Neural cell (in vitro differentiated cells): Measurements from ENCODE around the gene GRM3. TPM values are rescaled to one million over a fixed set of nuclear protein-coding genes. Genes with fewer than 3 reads are reported as not detected.

Source experiments
- H2AFZ ChIP-seq: fragments of 200-600, 300-800 bp; sonication (generic), shearing (Covaris generic); 2 replicates; pipeline ENCODE4 v1.6.0; 2014; ENCODE audit warnings: low read depth, mild to moderate bottlenecking, antibody characterized with exemption, low read length, moderate library complexity
- H3F3A ChIP-seq: fragments of 200-600 bp; shearing (Covaris generic); 2 replicates; pipeline ENCODE4 v1.6.1; 2016; ENCODE audit warnings: mild to moderate bottlenecking, moderate library complexity, mixed read lengths, antibody characterized with exemption, low read length; ENCODE audit not compliant: insufficient read depth, poor library complexity, severe bottlenecking
- H3K27ac ChIP-seq: fragments of 200-600, 300-800 bp; sonication (generic), shearing (Covaris generic); 2 replicates; pipeline ENCODE4 v1.5.1; 2014; ENCODE audit warnings: mild to moderate bottlenecking, low read length, moderate library complexity
- H3K27me3 ChIP-seq: fragments of 300-800, 200-600 bp; sonication (generic), shearing (Covaris generic); 2 replicates; pipeline ENCODE4 v1.6.0; 2014; ENCODE audit warnings: mild to moderate bottlenecking, low read depth, low read length, moderate library complexity; ENCODE audit not compliant: insufficient read depth
- H3K36me3 ChIP-seq: fragments of 300-800, 200-600 bp; sonication (generic), shearing (Covaris generic); 2 replicates; pipeline ENCODE4 v1.5.1; 2014; ENCODE audit warnings: mild to moderate bottlenecking, antibody characterized with exemption, low read length, moderate library complexity; ENCODE audit not compliant: insufficient read depth
- H3K4me2 ChIP-seq: fragments of 300-800, 200-600 bp; sonication (generic), shearing (Covaris generic); 2 replicates; pipeline ENCODE4 v1.6.0; 2014; ENCODE audit warnings: mild to moderate bottlenecking, low read length
- H3K4me3 ChIP-seq: fragments of 300-800, 200-600 bp; sonication (generic), shearing (Covaris generic); 2 replicates; pipeline ENCODE4 v1.5.1; 2014; ENCODE audit warnings: mild to moderate bottlenecking, low read length, moderate library complexity
- H3K79me2 ChIP-seq: fragments of 200-600 bp; shearing (Covaris generic); replicated peaks from 2 replicates; pipeline ENCODE4 v1.6.0; 2014; ENCODE audit warnings: mild to moderate bottlenecking, low read length, moderate library complexity; ENCODE audit not compliant: insufficient read depth
- H3K9ac ChIP-seq: fragments of 300-800, 200-600 bp; sonication (generic), shearing (Covaris generic); 2 replicates; pipeline ENCODE4 v1.6.1; 2016; ENCODE audit warnings: mild to moderate bottlenecking, low read length, mixed read lengths
- H3K9me2 ChIP-seq: fragments of 200-600 bp; shearing (Covaris generic); 2 replicates; pipeline ENCODE4 v1.6.1; 2016; ENCODE audit warnings: mild to moderate bottlenecking, low read length, mixed read lengths; ENCODE audit not compliant: insufficient read depth
- H3K9me3 ChIP-seq: fragments of 200-600, 300-800 bp; sonication (generic), shearing (Covaris generic); 2 replicates; pipeline ENCODE4 v1.6.1; 2016; ENCODE audit warnings: mild to moderate bottlenecking, mixed run types, low read length, moderate library complexity, mixed read lengths
- H4K20me1 ChIP-seq: fragments of 200-600 bp; shearing (Covaris generic); 2 replicates; pipeline ENCODE4 v1.6.1; 2016; ENCODE audit warnings: mild to moderate bottlenecking, mixed run types; ENCODE audit not compliant: insufficient read depth
- CTCF ChIP-seq: fragments of 450-650 bp; IDR thresholded peaks from 2 replicates; pipeline ENCODE4 v1.5.1; 2014; ENCODE audit warnings: antibody characterized with exemption, mild to moderate bottlenecking, moderate library complexity; ENCODE audit not compliant: poor library complexity, severe bottlenecking
- EP300 ChIP-seq: fragments of 450-650 bp; conservative IDR thresholded peaks from 2 replicates; pipeline ENCODE4 v1.6.1; 2014; ENCODE audit warnings: antibody characterized with exemption, mild to moderate bottlenecking, moderate library complexity; ENCODE audit not compliant: poor library complexity, severe bottlenecking
- EZH2 ChIP-seq: fragments of 200-600, 300-800 bp; shearing (Covaris generic), sonication (generic); IDR thresholded peaks from 2 replicates; pipeline ENCODE4 v1.6.1; 2014; ENCODE audit warnings: antibody characterized with exemption, low read length, borderline replicate concordance, mild to moderate bottlenecking; ENCODE audit not compliant: insufficient read depth, poor library complexity, severe bottlenecking
- MXI1 ChIP-seq: fragments of 450-650 bp; conservative IDR thresholded peaks from 2 replicates; pipeline ENCODE4 v1.6.1; 2014; ENCODE audit warnings: antibody characterized with exemption, mild to moderate bottlenecking; ENCODE audit not compliant: poor library complexity, severe bottlenecking
- POLR2AphosphoS5 ChIP-seq: IDR thresholded peaks from 2 replicates; pipeline ENCODE4 v1.6.1; 2012
- SMC3 ChIP-seq: fragments of 450-650 bp; conservative IDR thresholded peaks from 2 replicates; pipeline ENCODE4 v1.6.1; 2014; ENCODE audit warnings: antibody characterized with exemption, mild to moderate bottlenecking, moderate library complexity; ENCODE audit not compliant: poor library complexity
- TAF1 ChIP-seq: IDR thresholded peaks from 2 replicates; pipeline ENCODE4 v1.6.1; 2012; ENCODE audit warnings: low read depth
- polyA plus RNA-seq: library from polyadenylated mRNA; depleted of rRNA; stranded (reverse); fragments of >200 nt; gene quantifications from 2 replicates; pipeline ENCODE4 v1.2.3, GENCODE V29; 2014
- TF ChIP-seq, protein P1 (sequence below): IDR thresholded peaks from 2 replicates; pipeline ENCODE4 v1.6.1; 2012; ENCODE audit warnings: borderline replicate concordance

Gene GRM3
- polyA plus RNA-seq, 1 donor from 2014 or later = 15.9 TPM

DNA sequence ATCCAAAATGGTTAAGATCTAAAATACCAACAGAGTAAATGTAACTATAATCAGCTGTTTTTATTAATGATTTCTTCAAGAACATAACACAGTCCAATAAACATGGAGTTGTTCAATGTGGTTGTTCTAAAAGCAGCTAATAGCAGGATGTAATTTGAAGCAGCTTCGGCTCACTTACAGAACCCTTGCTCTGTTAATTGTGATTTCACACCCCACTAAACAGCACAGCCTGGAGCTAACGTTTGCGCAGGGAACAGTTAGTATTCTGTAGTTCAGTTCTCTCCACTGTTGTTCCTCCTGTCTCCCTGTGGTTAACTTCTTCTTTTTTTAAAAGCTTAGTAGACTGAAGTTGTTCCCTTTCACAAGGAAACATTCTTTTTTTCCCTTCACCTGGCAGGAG, 104.0 kb downstream of the GRM3 start:
- Histone ChIP-seq H3K27ac (no peak overlapping the region), H3K9ac (no peak overlapping the region), H3K27me3 (no peaks in the 10 kb centered on the region), H4K20me1 (no peaks in the 10 kb centered on the region), H3F3A (no peaks in the 10 kb centered on the region), H3K9me3 (no peaks in the 10 kb centered on the region), H3K36me3 (no peaks in the 10 kb centered on the region), H3K9me2 (no peaks in the 10 kb centered on the region), H2AFZ (no peak overlapping the region), H3K79me2 (no peaks in the 10 kb centered on the region), H3K4me2 (no peak overlapping the region), H3K4me3 (no peak overlapping the region)
- TF ChIP-seq TAF1 = no peak
- no peak for TF ChIP-seq EZH2
- TF ChIP-seq MXI1 = no peak
- TF ChIP-seq, protein P1, sequence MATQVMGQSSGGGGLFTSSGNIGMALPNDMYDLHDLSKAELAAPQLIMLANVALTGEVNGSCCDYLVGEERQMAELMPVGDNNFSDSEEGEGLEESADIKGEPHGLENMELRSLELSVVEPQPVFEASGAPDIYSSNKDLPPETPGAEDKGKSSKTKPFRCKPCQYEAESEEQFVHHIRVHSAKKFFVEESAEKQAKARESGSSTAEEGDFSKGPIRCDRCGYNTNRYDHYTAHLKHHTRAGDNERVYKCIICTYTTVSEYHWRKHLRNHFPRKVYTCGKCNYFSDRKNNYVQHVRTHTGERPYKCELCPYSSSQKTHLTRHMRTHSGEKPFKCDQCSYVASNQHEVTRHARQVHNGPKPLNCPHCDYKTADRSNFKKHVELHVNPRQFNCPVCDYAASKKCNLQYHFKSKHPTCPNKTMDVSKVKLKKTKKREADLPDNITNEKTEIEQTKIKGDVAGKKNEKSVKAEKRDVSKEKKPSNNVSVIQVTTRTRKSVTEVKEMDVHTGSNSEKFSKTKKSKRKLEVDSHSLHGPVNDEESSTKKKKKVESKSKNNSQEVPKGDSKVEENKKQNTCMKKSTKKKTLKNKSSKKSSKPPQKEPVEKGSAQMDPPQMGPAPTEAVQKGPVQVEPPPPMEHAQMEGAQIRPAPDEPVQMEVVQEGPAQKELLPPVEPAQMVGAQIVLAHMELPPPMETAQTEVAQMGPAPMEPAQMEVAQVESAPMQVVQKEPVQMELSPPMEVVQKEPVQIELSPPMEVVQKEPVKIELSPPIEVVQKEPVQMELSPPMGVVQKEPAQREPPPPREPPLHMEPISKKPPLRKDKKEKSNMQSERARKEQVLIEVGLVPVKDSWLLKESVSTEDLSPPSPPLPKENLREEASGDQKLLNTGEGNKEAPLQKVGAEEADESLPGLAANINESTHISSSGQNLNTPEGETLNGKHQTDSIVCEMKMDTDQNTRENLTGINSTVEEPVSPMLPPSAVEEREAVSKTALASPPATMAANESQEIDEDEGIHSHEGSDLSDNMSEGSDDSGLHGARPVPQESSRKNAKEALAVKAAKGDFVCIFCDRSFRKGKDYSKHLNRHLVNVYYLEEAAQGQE = no peak
- no peak for TF ChIP-seq SMC3
- TF ChIP-seq EP300 = no peak
- TF ChIP-seq POLR2AphosphoS5 = no peak

DNA sequence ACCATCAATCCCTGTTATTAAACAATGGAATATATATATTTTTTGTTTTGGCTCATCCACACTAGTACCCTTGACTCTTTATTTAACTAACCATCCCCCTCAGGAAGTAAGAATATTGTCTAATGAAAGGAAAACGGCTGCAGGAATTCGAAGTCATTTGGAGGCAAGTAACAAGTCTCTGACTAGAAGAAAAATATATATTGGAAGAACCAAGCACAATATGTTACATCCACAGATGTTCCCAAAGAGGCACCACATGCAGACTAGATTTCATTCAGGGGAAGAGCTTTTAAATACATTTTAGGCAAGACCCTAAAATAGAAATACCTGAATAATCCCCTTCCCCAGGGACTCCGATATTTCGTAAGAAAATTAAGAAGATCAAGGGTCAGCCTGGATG, 104.5 kb downstream of the GRM3 start:
- H3K9ac ChIP-seq = no peak overlapping the region
- H2AFZ ChIP-seq = no peak overlapping the region
- H3K27me3 ChIP-seq = no peaks in the 10 kb centered on the region
- no peaks in the 10 kb centered on the region for H3K36me3 ChIP-seq
- H3K9me2 ChIP-seq = no peaks in the 10 kb centered on the region
- H4K20me1 ChIP-seq = no peaks in the 10 kb centered on the region
- no peak overlapping the region for H3K4me3 ChIP-seq
- no peak overlapping the region for H3K27ac ChIP-seq
- H3K79me2 ChIP-seq = no peaks in the 10 kb centered on the region
- TF ChIP-seq EP300 (no peak), MXI1 (no peak), CTCF (no peak), POLR2AphosphoS5 (no peak), SMC3 (no peak)
- H3K4me2 ChIP-seq = no peak overlapping the region
- H3F3A ChIP-seq = no peaks in the 10 kb centered on the region
- H3K9me3 ChIP-seq = no peaks in the 10 kb centered on the region
